Activated CD4-positive, alpha-beta T cell treated with anti-CD3 and anti-CD28 coated beads for 4 hours (primary cell): ENCODE data around the gene CYB5R2.

Source experiments
- DNase-seq, 2 donors: peaks; one replicate each; pipeline ENCODE4 v3.0.0-alpha.2; 2020

The CYB5R2 gene

GRCh38 chr11:7636350-7636749 is 37.0 kb downstream of the CYB5R2 start:
- no peak for DNase-seq

- DNase-seq, result no peak
Measured at GRCh38 chr11:7635708-7636107, 37.6 kb downstream of the CYB5R2 start.

- no peak for DNase-seq
Measured at GRCh38 chr11:7635137-7635536, 38.2 kb downstream of the CYB5R2 start.

GRCh38 chr11:7632211-7632610 is 41.1 kb downstream of the CYB5R2 start:
- no peak for DNase-seq

GRCh38 chr11:7630002-7630401 is 43.3 kb downstream of the CYB5R2 start:
- DNase-seq, result no peak

GRCh38 chr11:7628660-7629059 is 44.6 kb downstream of the CYB5R2 start:
- DNase-seq, result no peak

- DNase-seq, result no peak
Measured at GRCh38 chr11:7622721-7623120, 50.6 kb downstream of the CYB5R2 start.

- no peak for DNase-seq
Measured at GRCh38 chr11:7621554-7621953, 51.7 kb downstream of the CYB5R2 start.

- no peak for DNase-seq
Measured at GRCh38 chr11:7621090-7621489, 52.2 kb downstream of the CYB5R2 start.

GRCh38 chr11:7619322-7619721 is 54.0 kb downstream of the CYB5R2 start:
- DNase-seq, result no peak

- no peak for DNase-seq
Measured at GRCh38 chr11:7617032-7617431, 56.3 kb downstream of the CYB5R2 start.
